Progenitor cell of endocrine pancreas (in vitro differentiated cells): Measurements from ENCODE around the gene SLC22A2. TPM values are rescaled to one million over a fixed set of nuclear protein-coding genes. Genes with fewer than 3 reads are reported as not detected.
"Not testable (repeated sequence)": the region's sequence is repeated elsewhere in the genome, so short reads cannot be mapped to it uniquely, and the experiment has no call there.

ENCODE experiments used
- DNase-seq: peaks from one replicate; pipeline ENCODE4 v3.0.0; 2021; ENCODE audit warnings: low spot score; ENCODE audit not compliant: unreplicated experiment
- H3K27ac Mint-ChIP-seq: 2 replicates; pipeline ENCODE4 v1.8.0; 2021; ENCODE audit warnings: mild to moderate bottlenecking, moderate library complexity, mixed read lengths
- H3K27me3 Mint-ChIP-seq: 2 replicates; pipeline ENCODE4 v1.8.0; 2021; ENCODE audit warnings: mixed read lengths
- H3K36me3 Mint-ChIP-seq: 2 replicates; pipeline ENCODE4 v1.8.0; 2022; ENCODE audit warnings: mixed read lengths; ENCODE audit not compliant: insufficient read depth
- H3K4me1 Mint-ChIP-seq: 2 replicates; pipeline ENCODE4 v1.8.0; 2021; ENCODE audit warnings: low read depth, mixed read lengths
- H3K4me3 Mint-ChIP-seq: 2 replicates; pipeline ENCODE4 v1.8.0; 2021; ENCODE audit warnings: low read depth, mild to moderate bottlenecking, moderate library complexity, mixed read lengths
- H3K9me3 Mint-ChIP-seq: 2 replicates; pipeline ENCODE4 v1.8.0; 2021; ENCODE audit warnings: low read depth, mixed read lengths
- CTCF ChIP-seq: fragments of 200-600 bp; sonication (generic); IDR thresholded peaks from one replicate; pipeline ENCODE4 v1.5.0; 2021; ENCODE audit warnings: antibody characterized with exemption, mild to moderate bottlenecking; ENCODE audit not compliant: unreplicated experiment
- long read RNA-seq: library from polyadenylated mRNA; unstranded; transcript quantifications from one replicate; pipeline ENCODE4 v2.0.0, GENCODE V29; 2020
- total RNA-seq: library from RNA; stranded (reverse); gene quantifications from 2 replicates; pipeline ENCODE4 v1.2.1, GENCODE V29; 2021

The SLC22A2 gene
- not detected in 2 replicates for total RNA-seq
- long read RNA-seq, result 0 reads

GRCh38 chr6:160258346-160259142 is at the start of gene SLC22A2:
TSS of gene SLC22A2 (minus strand) at chr6:160258821. CDS start at chr6:160258757, 64 bp downstream.
- Mint-ChIP-seq H3K4me1 (peaks cover 48% of the 10 kb centered on the region), H3K4me3 (no peak within 1 kb of the TSS), H3K27ac (peak within 1 kb of the TSS; percentile 23), H3K9me3 (no peaks in the 10 kb centered on the region), H3K27me3 (peaks cover 4% of the 10 kb centered on the region), H3K36me3 (no peaks in the 10 kb centered on the region)
- no peak for TF ChIP-seq CTCF
- no peak for DNase-seq

GRCh38 chr6:160305926-160306713 is 47.5 kb upstream of the SLC22A2 start:
- peaks cover 32% of the 10 kb centered on the region for H3K9me3 Mint-ChIP-seq
- no peak for DNase-seq
- peaks cover 13% of the 10 kb centered on the region for H3K4me1 Mint-ChIP-seq
- peaks cover 6% of the 10 kb centered on the region for H3K36me3 Mint-ChIP-seq
- no peaks in the 10 kb centered on the region for H3K27me3 Mint-ChIP-seq
- no peak for TF ChIP-seq CTCF
- no peak overlapping the region for H3K27ac Mint-ChIP-seq
- H3K4me3 Mint-ChIP-seq, result no peak overlapping the region

- no peak for DNase-seq
- Mint-ChIP-seq H3K36me3 (peaks cover 2% of the 10 kb centered on the region), H3K4me3 (no peak overlapping the region), H3K9me3 (peaks cover 19% of the 10 kb centered on the region), H3K27me3 (no peaks in the 10 kb centered on the region), H3K27ac (no peak overlapping the region), H3K4me1 (peaks cover 20% of the 10 kb centered on the region)
- no peak for TF ChIP-seq CTCF
Observed at GRCh38 chr6:160303806-160304205, 45.2 kb upstream of the SLC22A2 start.

- H3K4me3 Mint-ChIP-seq, DNase-seq, H3K36me3 Mint-ChIP-seq, H3K27me3 Mint-ChIP-seq: not testable (repeated sequence)
- peaks cover 18% of the 10 kb centered on the region for H3K9me3 Mint-ChIP-seq
- peak overlapping the region; percentile 12 for H3K27ac Mint-ChIP-seq
- H3K4me1 Mint-ChIP-seq, result peaks cover 20% of the 10 kb centered on the region
Observed at GRCh38 chr6:160302431-160303082, 43.9 kb upstream of the SLC22A2 start.

GRCh38 chr6:160301339-160301738 is 42.7 kb upstream of the SLC22A2 start:
- H3K27me3 Mint-ChIP-seq, result no peaks in the 10 kb centered on the region
- peaks cover 20% of the 10 kb centered on the region for H3K4me1 Mint-ChIP-seq

More at GRCh38 chr6:160301339-160301738, 42.7 kb upstream of the SLC22A2 start:
- Mint-ChIP-seq H3K9me3 (peaks cover 18% of the 10 kb centered on the region), H3K4me3 (no peak overlapping the region), H3K36me3 (peaks cover 2% of the 10 kb centered on the region), H3K27ac (no peak overlapping the region)
- no peak for DNase-seq
- TF ChIP-seq CTCF, result no peak
